Stimulated activated CD8-positive, alpha-beta memory T cell treated with anti-CD3 and anti-CD28 coated beads, Interleukin-4, amount 100 ng/mL, for 1 hour (primary cell): Measurements from ENCODE around the gene STK26.
A peak's percentile ranks its signal among the peaks of the same experiment; 100 is the strongest.
"Not testable (repeated sequence)": the region's sequence is repeated elsewhere in the genome, so short reads cannot be mapped to it uniquely, and the experiment has no call there.

Experiments
- DNase-seq, 2 donors: peaks; one replicate each; pipeline ENCODE4 v3.0.0-alpha.2; 2020; ENCODE audit warnings: low read depth in 2 of 2, low spot score in 1 of 2

The STK26 gene

DNA sequence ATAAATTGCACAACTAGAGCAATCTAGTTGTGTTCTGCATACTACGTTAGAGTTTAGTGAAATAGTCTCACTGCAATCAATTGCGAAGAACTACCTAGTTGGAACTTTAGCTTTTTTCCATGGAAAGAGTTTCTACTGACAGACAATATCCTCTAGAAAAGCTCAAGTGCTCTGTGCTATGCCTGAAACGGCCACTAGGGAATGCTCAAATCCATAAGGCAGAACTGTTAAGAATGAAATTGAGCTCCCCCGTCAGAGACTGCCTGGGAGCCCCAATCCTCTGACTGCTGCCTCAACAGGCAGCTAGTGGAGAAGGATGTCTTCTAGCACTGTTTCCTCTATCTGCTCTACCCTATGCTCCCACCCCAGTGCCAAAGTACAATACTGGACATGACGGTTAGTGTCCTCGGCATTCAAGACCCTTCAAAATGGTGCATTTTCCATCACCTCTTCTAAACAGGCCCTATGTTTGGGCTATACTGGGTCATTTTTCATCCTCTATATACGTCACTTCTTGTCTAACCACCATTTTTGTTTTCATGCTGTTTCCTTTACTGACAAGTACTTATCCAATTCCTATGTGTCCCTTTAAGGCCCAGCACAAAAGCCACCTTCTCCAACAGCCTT, 69.5 kb downstream of the STK26 start:
- peak; percentile 2 to 9 for DNase-seq

DNA sequence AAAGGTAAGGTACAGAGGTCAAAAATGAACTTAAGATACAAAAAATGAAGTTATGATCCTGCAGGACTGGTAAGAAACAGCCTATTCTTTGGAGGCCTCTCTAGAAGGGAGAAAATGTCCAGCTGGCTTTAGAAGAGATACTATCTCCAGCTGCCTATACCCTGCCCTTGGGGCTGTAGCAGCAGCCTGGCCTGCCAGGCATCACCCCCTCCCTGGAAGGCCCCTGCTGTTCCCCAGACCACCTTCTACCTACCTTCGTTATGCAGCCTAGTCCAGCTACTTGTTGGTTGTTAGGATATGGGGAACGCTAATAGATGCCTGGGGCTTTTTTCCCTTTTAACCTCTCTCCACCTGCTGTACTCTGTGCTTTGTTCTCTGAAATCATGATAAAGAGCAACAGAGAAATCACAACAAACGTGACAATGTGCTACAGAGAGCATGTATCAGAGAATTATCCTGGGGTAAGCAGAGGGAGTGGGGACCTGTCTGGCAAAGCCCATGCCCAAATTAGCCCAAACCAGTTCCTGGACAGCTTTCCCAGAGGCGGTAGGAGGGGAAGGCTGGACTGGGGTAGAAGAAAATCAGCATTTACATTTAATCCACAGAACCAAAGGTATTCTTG, 70.2 kb downstream of the STK26 start:
- no peak for DNase-seq

DNA sequence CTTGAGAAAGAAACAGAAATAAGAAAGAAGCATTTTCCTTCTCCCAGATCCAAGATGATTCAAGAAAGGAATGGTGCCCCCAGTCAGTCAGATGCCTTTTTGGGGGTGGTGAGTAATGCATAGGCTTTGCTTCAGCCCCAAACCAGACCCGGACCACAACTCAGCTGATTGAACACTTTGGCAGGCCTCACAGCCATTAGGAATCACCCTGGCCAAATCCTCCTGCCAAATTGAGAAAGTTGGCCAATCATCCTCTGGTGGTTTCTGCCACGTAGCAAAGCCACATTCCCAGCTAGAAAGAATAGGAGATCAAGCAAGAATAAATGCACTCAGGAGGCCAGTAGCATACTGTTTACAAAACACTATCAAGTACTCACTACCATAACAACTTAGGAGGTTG, 71.1 kb downstream of the STK26 start:
- DNase-seq, result no peak

DNA sequence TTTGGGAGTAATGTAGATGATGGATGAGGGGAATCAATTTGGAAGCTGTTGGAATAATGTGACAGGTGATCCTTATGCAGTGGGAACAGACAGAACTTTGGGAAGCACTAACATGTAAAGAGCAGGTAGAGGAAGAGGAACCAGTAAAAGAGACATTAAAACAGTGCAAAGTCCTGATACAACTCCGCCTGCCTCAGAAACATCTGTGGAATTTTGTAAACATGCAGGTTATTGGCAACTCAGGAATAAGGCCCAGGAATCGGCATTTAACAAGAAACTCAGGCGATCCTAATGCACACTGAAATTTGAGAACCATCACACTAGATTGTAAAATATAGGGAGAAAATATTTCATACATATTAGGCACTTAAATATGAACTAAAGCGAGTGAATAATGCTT, 75.6 kb downstream of the STK26 start:
- DNase-seq, result not testable (repeated sequence)

DNA sequence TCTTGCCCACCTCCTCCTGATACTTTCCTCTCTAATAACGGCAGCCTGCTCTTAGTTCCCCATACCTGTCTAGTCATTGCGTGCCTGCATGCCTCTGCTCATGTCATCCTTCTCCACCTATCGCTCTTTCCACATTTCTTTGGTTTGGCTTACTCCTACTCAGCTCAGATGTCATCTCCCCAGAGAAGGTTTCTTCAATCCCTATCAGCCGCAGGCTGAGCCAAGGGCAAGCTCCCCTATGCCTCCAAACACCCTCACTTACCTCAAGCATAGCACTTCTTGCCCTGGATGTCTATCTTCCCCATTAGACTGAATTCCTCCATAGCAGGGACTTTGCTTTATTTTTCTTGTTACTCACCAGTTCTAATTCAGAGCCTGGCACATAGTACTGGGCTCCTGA, 78.1 kb downstream of the STK26 start:
- DNase-seq, result no peak

DNA sequence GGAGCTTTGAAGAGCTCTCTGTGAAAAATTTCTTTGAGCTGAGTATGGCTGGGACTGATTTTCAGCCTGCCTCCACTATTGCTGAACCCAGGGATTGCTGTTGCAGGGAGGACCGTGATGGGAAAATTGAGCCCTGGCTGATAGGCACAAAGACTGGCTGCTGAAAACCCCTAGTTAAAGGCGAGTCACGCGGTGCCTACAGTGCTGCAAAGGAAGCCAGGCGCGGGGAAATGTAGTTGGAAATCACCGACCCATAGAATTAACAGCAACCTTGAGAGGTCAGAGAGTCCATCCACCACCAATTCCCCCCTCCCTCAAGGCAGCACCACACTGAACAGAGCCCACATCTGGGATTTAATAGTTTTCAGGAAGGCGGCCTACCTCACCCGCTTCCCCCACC, 78.7 kb downstream of the STK26 start:
- DNase-seq, result no peak

DNA sequence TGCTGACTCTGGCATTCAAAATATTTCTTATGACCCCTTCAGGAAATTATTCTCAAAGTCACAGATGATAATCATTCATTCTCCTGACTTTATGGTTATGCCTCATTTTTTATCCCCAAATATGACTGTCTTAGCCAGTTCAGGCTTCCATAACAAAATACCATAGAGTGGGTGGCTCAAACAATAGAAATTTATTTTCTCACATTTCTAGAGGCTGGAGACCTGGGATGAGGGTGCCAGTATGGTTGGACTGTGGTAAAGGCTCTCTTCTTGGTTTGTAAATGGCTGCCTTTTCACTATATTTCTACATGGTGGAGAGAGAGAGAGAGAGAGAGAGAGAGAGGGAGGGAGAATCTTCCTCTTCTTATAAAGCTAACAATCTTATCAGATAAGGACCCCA, 84.2 kb downstream of the STK26 start:
- no peak for DNase-seq

DNA sequence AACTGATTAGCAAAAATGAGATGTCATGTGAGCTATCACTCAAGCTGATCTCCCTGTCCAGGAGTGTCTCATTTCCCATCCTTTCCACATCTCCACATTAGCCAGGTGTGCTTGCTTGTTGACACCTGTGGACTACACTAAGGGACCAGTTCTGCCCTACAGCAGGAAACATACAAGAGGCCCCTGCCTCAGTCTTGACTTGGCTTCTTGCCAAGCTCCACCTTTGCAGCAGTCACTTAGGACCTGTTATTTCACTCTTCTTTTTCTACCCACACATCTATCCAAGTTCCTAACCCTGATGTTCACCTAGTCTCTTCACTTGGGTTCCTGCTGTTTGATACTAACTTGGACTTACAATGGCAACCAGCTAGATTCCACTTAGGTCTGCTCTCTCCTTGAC, 91.5 kb downstream of the STK26 start:
- DNase-seq, result no peak

DNA sequence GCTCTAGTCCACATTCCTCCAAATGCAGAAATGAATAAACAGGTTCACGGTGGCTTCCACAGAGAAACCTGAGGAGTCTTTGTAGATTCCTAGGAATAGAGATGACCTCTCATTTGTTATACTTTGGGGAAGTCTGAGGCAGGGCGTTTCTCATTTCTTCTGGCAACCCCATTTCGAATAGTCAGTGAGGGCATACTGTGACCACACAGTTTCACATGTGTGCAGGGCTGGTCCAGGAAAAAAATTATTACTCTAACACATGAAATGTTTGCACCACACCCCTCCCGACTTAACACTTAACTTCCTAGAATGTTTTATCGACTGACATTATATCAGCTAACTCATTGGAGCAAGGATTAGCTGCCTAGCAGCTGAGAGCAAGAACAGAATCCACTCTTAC, 92.7 kb downstream of the STK26 start:
- DNase-seq, result no peak

DNA sequence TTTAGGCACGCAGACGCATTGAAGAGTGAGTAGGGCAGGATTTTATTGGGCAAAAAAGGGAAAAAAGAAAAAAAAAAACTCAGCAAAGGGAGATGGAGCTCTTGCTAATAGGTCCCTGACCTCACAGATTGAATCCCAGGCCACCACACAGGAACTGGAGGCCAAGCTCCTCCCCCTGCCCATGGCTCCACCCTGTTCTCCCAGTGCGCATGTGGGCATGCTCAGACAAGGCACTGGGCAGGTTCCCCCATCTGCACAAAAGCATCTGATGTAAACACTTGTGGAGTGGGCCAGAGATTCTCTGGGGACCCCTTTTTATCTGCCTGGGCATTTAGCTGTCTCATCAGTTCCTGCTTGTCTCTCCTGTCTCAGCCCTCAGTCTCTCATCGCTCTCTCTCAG, 95.3 kb downstream of the STK26 start:
- no peak for DNase-seq

DNA sequence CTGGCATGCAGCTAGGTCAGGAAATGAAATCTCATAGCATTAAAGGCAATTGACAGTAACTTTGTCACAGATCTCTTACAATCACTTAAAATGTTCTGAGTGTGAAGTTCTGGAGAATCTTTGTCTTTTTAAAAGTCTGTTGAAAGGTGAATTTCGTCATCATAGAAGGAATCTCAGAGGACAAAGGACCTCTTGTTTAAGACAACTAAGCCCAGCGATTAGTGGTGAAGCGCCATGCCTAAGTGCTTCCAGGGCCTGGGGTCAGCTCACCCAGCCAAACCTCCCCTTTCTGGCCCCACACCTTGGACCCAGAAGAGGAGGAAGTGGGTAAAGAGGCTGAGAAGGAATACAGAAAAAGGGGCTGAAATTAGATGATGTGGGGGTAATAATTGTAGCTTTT, 96.2 kb downstream of the STK26 start:
- no peak for DNase-seq

DNA sequence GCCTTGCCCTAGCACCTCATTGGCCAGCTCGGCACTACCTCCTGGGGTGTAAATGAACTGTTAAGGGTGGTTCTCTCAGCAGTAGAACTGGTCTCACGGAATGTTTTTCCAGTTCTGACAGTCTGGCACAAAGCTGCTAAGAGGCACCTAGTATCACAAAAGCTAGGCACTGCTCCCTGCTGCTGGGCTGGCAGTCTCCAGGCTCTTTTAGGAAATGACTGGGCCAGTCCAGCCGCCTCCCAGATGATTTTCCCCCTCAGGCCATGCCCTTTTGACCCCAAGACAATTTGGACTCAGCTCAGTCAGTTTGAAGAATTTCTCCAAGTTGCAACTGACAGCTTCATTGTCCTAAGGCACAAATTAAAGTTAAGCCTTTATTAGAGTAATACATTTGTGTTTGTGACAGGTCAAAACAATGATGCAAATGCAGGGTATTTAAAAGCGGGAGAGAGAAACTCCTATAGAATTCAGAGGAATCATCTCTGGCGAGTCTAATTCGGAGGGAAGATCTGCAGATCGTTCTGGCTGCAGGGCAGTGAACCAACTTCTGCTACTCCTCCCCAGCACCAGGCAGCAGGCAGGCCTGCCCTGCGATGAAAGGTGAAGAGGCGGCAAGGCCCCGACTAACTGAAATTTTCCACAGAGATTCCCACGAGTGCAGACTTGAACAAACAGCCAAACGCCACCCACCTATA, 96.9 kb downstream of the STK26 start:
- DNase-seq, result no peak

DNA sequence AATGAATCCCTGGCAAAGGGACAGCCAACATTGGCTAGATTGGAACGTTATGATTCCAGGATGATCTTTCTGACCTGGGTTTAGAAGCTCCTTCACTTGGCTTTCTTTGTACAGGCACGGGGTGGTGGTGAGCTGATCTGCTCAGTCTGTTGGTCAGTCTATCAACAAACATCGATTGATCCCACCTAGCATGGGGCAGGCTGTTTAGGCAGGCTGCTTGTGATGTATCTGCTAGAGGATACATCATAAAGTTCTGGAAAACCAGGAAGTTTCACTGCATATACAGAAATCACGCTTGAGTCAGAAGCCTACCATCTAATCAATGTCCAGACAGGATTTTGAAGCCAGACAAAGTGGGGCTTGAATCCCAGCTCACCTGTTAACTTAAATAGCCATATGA, 97.8 kb downstream of the STK26 start:
- no peak for DNase-seq
